ENCODE results near the gene DEFB132.

Gene DEFB132

GRCh38 chr20:297925-298775 is 40.6 kb downstream of the DEFB132 start:
- peak; percentile 84 for DNase-seq

- no peak for DNase-seq
Observed at GRCh38 chr20:298776-299391, 41.4 kb downstream of the DEFB132 start.

- no peak for DNase-seq
Observed at GRCh38 chr20:300345-300990, 42.9 kb downstream of the DEFB132 start.

- DNase-seq = no peak
Observed at GRCh38 chr20:301886-302848, 44.6 kb downstream of the DEFB132 start.

GRCh38 chr20:305745-306144 is 48.2 kb downstream of the DEFB132 start:
- DNase-seq = no peak

- no peak for DNase-seq
Observed at GRCh38 chr20:308427-309038, 51.0 kb downstream of the DEFB132 start.

- peak; percentile 62 for DNase-seq
Observed at GRCh38 chr20:309306-309840, 51.8 kb downstream of the DEFB132 start.

- DNase-seq = peak; percentile 99
Observed at GRCh38 chr20:309841-310644, 52.5 kb downstream of the DEFB132 start.

- DNase-seq = no peak
Observed at GRCh38 chr20:310645-311044, 53.1 kb downstream of the DEFB132 start.
